Osteoblast (primary cell): ENCODE measurements around the gene SLC39A12. TPM values are rescaled to one million over a fixed set of nuclear protein-coding genes. Genes with fewer than 3 reads are reported as not detected.

Source experiments
- DNase-seq: peaks from one replicate; pipeline ENCODE4 v3.0.0; 2011; ENCODE audit warnings: low spot score, mixed read lengths; ENCODE audit not compliant: insufficient read length; ENCODE audit errors: missing footprints
- H2AFZ ChIP-seq: 2 replicates; pipeline ENCODE4 v1.6.0; 2011; ENCODE audit warnings: mild to moderate bottlenecking, low read length
- H3K27ac ChIP-seq: 2 replicates; pipeline ENCODE4 v1.5.1; 2011; ENCODE audit warnings: mild to moderate bottlenecking, low read depth, low read length, moderate library complexity
- H3K27me3 ChIP-seq: 2 replicates; pipeline ENCODE4 v1.6.0; 2012; ENCODE audit warnings: mild to moderate bottlenecking, control low read depth, inconsistent platforms, low read length, moderate library complexity; ENCODE audit not compliant: insufficient read depth
- H3K36me3 ChIP-seq: 2 replicates; pipeline ENCODE4 v1.5.1; 2011; ENCODE audit warnings: mild to moderate bottlenecking, low read length, control low read depth, moderate library complexity; ENCODE audit not compliant: insufficient read depth
- H3K4me1 ChIP-seq: 2 replicates; pipeline ENCODE4 v1.5.1; 2011; ENCODE audit warnings: mild to moderate bottlenecking, low read length, control low read depth, moderate library complexity; ENCODE audit not compliant: insufficient read depth
- H3K4me2 ChIP-seq: 2 replicates; pipeline ENCODE4 v1.6.0; 2011; ENCODE audit warnings: mild to moderate bottlenecking, low read length; ENCODE audit not compliant: insufficient read depth
- H3K4me3 ChIP-seq: fragments of 200-600 bp; sonication (generic); 3 replicates; pipeline ENCODE4 v1.5.1; 2012; ENCODE audit warnings: mild to moderate bottlenecking, low read length, inconsistent platforms; ENCODE audit not compliant: insufficient read depth
- H3K79me2 ChIP-seq: 2 replicates; pipeline ENCODE4 v1.6.0; 2012; ENCODE audit warnings: mild to moderate bottlenecking, low read length, control low read depth, inconsistent platforms; ENCODE audit not compliant: insufficient read depth
- H3K9me3 ChIP-seq: 2 replicates; pipeline ENCODE4 v1.5.1; 2011; ENCODE audit warnings: low read depth, low read length, control low read depth
- H4K20me1 ChIP-seq: 2 replicates; pipeline ENCODE4 v1.6.0; 2012; ENCODE audit warnings: mild to moderate bottlenecking, low read length, control low read depth; ENCODE audit not compliant: insufficient read depth
- CTCF ChIP-seq: IDR thresholded peaks from 2 replicates; pipeline ENCODE4 v1.5.1; 2011; ENCODE audit warnings: mild to moderate bottlenecking, low read depth, low read length, moderate library complexity; ENCODE audit errors: extremely low read depth
- total RNA-seq: library from RNA; depleted of rRNA; stranded (reverse); fragments of >200 nt; gene quantifications from 2 replicates; pipeline ENCODE4 v1.2.3, GENCODE V29; 2012

SLC39A12 gene
- total RNA-seq, 1 donor = not detected

DNA sequence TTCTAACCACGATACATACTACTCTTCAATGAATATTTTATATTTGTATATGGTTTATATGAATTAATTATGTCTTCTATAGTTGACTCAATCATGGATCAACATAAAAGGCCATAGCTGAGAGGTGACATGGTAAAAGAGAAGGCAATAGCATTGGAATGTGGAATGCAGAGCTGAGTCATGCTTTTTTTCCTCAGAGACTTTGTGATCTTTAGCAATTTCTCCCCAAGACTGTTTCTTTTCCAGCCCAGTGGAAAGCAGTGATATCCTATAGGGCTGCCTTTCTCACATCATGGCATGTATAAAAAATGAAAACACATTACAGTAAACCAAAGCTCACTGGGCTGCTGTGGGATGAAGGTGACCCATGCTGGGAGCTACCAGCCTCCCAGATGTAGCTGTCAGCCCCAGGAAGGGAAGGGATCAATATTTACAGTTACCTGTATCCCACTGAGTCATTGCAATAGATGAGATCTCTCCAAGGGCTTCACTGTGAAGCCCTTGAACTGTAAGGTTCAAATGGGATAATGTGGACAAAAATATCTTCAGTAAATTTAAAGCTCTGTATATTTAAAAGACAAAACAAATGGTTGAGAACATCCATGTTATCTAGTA is 30.2 kb downstream of the SLC39A12 start:
- no peak for DNase-seq
- Histone ChIP-seq H3K27ac (peak overlapping the region; percentile 64), H2AFZ (no peak overlapping the region), H3K4me2 (peak overlapping the region; percentile 28), H3K4me3 (no peak overlapping the region), H3K36me3 (no peaks in the 10 kb centered on the region), H3K9me3 (no peaks in the 10 kb centered on the region), H3K4me1 (peaks cover 42% of the 10 kb centered on the region), H4K20me1 (no peaks in the 10 kb centered on the region), H3K27me3 (no peaks in the 10 kb centered on the region), H3K79me2 (no peaks in the 10 kb centered on the region)
- no peak for TF ChIP-seq CTCF

DNA sequence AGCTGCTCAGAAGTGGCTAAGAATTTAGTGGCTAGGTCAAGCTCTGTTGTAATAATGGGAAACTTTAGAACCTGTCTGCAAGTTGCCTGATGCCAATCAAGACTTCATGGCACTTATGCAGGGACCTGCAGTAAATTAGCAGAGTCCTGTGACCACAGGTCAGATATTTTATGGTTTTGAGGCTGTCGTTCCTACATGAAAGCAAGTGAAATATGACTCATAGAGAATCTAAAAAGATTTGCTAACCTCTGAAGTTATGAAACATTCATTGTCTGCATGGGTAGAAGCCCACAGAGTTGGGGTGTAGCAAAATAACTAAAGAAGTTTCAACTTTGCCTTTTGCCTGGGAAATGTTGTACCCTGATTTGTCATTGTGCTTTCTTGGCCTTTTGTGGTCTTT is 32.3 kb downstream of the SLC39A12 start:
- H3K4me2 ChIP-seq = peak overlapping the region; percentile 15
- peaks cover 42% of the 10 kb centered on the region for H3K4me1 ChIP-seq
- peak overlapping the region; percentile 18 for H3K27ac ChIP-seq
- H3K4me3 ChIP-seq = no peak overlapping the region
- DNase-seq = no peak
- no peak overlapping the region for H2AFZ ChIP-seq
- no peaks in the 10 kb centered on the region for H3K27me3 ChIP-seq
- no peak for TF ChIP-seq CTCF
- no peaks in the 10 kb centered on the region for H4K20me1 ChIP-seq
- no peaks in the 10 kb centered on the region for H3K79me2 ChIP-seq
- no peaks in the 10 kb centered on the region for H3K36me3 ChIP-seq
- no peaks in the 10 kb centered on the region for H3K9me3 ChIP-seq

- Histone ChIP-seq H4K20me1 (no peaks in the 10 kb centered on the region), H3K4me3 (no peak overlapping the region), H2AFZ (no peak overlapping the region), H3K27me3 (no peaks in the 10 kb centered on the region), H3K27ac (no peak overlapping the region), H3K4me1 (peaks cover 40% of the 10 kb centered on the region), H3K79me2 (no peaks in the 10 kb centered on the region), H3K4me2 (no peak overlapping the region), H3K36me3 (no peaks in the 10 kb centered on the region), H3K9me3 (no peaks in the 10 kb centered on the region)
- no peak for TF ChIP-seq CTCF
- DNase-seq = no peak
These were observed 32.8 kb downstream of the SLC39A12 start for GRCh38 chr10:17984563-17984962.

GRCh38 chr10:17989908-17990767 is 38.4 kb downstream of the SLC39A12 start:
- Histone ChIP-seq H3K27ac (no peak overlapping the region), H3K4me1 (peaks cover 10% of the 10 kb centered on the region), H2AFZ (no peak overlapping the region)

More at GRCh38 chr10:17989908-17990767, 38.4 kb downstream of the SLC39A12 start:
- no peaks in the 10 kb centered on the region for H3K79me2 ChIP-seq
- no peak overlapping the region for H3K4me3 ChIP-seq
- no peaks in the 10 kb centered on the region for H3K27me3 ChIP-seq
- H3K4me2 ChIP-seq = no peak overlapping the region
- TF ChIP-seq CTCF = no peak
- H3K36me3 ChIP-seq = no peaks in the 10 kb centered on the region
- peak; percentile 72 for DNase-seq
- no peaks in the 10 kb centered on the region for H3K9me3 ChIP-seq
- no peaks in the 10 kb centered on the region for H4K20me1 ChIP-seq
